NCI-H2227 treated with DMSO at 0.1 percent for 48 hours (cell line): Measurements from ENCODE around the gene C13orf42.

Experiments used
- DNase-seq: peaks from one replicate; lab custom pipeline; 2025; lab: John Stamatoyannopoulos, UW

C13orf42 gene

DNA sequence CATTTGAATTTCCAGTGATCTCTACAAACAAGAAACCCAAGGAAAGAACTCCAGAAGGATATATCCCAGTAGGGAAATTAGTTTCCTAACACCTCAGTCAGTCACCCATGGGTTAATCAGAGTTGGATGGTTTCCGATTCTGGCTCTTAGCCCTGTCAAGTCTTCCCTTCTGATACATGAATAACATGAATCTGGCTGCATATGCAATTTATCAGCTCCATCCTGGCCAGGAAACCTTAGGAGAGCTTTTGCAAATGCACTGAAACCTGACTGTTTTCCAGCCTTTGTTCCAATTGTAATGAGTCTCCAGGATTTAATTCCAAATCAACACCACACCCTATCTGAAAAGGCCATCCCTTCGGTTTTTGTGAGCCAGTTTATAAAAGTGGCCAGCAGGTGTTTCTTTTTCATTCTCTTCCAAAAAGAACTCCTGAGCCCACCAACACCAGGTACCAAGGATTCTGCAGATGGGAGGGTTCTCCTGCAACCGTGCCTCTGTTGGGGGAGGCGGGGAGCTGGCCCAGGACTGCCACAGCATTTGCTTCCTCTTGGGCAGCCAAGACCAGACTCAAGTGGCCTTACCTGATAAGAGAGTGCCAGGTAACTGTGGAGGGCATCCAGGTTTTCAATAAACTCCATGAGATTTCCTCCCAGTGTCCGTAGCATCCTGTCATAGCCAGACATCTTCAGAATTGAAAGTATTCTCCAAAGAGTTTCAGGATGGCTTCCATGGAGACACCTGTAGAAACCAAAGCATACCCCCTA is 77.5 kb downstream of the C13orf42 start:
- DNase-seq: no peak

DNA sequence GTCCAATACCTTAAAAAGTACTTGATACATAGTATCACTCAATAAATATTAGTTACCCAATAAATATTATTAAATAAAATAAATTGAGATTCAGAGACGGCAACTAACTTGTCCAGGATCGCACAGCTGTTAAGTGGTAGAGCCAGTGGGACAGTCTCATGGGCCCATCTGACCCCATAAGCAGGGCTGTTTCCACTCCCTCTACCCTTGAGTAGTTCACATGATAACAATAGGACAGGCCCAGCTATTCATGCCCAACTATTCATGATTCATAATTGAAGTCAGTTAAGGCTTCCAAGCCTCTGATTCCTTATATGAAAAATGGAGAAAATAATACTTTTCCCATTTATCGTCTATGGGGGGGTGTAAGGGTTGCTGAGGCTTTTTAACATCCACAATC is 78.2 kb downstream of the C13orf42 start:
- DNase-seq: no peak
